Fibroblast of lung (primary cell): Measurements from ENCODE around the gene NFATC3. TPM values are rescaled to one million over a fixed set of nuclear protein-coding genes. Genes with fewer than 3 reads are reported as not detected.

Source experiments
- DNase-seq, 2 donors: peaks; one replicate each; pipeline versions ENCODE4 v3.0.0 to v3.0.0-alpha.2; 2010; ENCODE audit warnings: low read depth in 2 of 2
- H2AFZ ChIP-seq: 2 replicates; pipeline ENCODE4 v1.5.1; 2012; ENCODE audit warnings: low read length, control low read depth, inconsistent platforms
- H3K27ac ChIP-seq: 2 replicates; pipeline ENCODE4 v1.5.1; 2011; ENCODE audit warnings: low read length, control low read depth; ENCODE audit not compliant: insufficient read depth
- H3K27me3 ChIP-seq: 2 replicates; pipeline ENCODE4 v1.5.1; 2011; ENCODE audit warnings: mild to moderate bottlenecking, low read length; ENCODE audit not compliant: control insufficient read depth, insufficient read depth
- H3K36me3 ChIP-seq: 2 replicates; pipeline ENCODE4 v1.5.1; 2011; ENCODE audit warnings: low read length; ENCODE audit not compliant: control insufficient read depth, insufficient read depth
- H3K4me1 ChIP-seq: 2 replicates; pipeline ENCODE4 v1.5.1; 2011; ENCODE audit warnings: low read length; ENCODE audit not compliant: control insufficient read depth, insufficient read depth; ENCODE audit errors: extremely low read depth
- H3K4me2 ChIP-seq: 2 replicates; pipeline ENCODE4 v1.5.1; 2011; ENCODE audit warnings: low read length, control low read depth; ENCODE audit not compliant: insufficient read depth; ENCODE audit errors: extremely low read depth
- H3K4me3 ChIP-seq, 4 experiments: fragments of 200-600 bp in 1 of 4; sonication (generic) in 1 of 4; replicated peaks in 1 of 4; 2 replicates each; pipeline ENCODE4 v1.5.1; 2011 to 2016; ENCODE audit warnings: low read length in 4 of 4, low read depth in 3 of 4, mild to moderate bottlenecking in 3 of 4, control low read depth in 2 of 4, inconsistent platforms in 1 of 4, mixed read lengths in 1 of 4; ENCODE audit not compliant: insufficient read depth in 1 of 4; ENCODE audit errors: control extremely low read depth in 1 of 4
- H3K79me2 ChIP-seq: 2 replicates; pipeline ENCODE4 v1.5.1; 2012; ENCODE audit warnings: mild to moderate bottlenecking, low read length, inconsistent platforms; ENCODE audit not compliant: control insufficient read depth, insufficient read depth
- H3K9ac ChIP-seq: 2 replicates; pipeline ENCODE4 v1.5.1; 2011; ENCODE audit warnings: mild to moderate bottlenecking, low read length, control low read depth; ENCODE audit not compliant: insufficient read depth
- H3K9me3 ChIP-seq: 2 replicates; pipeline ENCODE4 v1.5.1; 2012; ENCODE audit warnings: low read depth, low read length; ENCODE audit not compliant: control insufficient read depth, insufficient read depth
- H4K20me1 ChIP-seq: 2 replicates; pipeline ENCODE4 v1.5.1; 2011; ENCODE audit warnings: low read length; ENCODE audit not compliant: control insufficient read depth, insufficient read depth; ENCODE audit errors: extremely low read depth
- EZH2 ChIP-seq: IDR thresholded peaks from 2 replicates; pipeline ENCODE4 v1.5.1; 2012; ENCODE audit warnings: low read length, control low read depth, mild to moderate bottlenecking; ENCODE audit errors: missing control alignments
- polyA plus RNA-seq, 2 donors: library from polyadenylated mRNA; depleted of rRNA in 1 of 2; stranded (reverse) in 1 of 2; unstranded in 1 of 2; fragments of >200 nt; gene quantifications; 2 replicates each; pipeline ENCODE4 v1.2.1, GENCODE V29; 2011 to 2012; ENCODE audit warnings: missing spikeins in 1 of 2
- total RNA-seq: library from RNA; depleted of rRNA; stranded (reverse); fragments of >200 nt; gene quantifications from 2 replicates; pipeline ENCODE4 v1.2.1, GENCODE V29; 2014
- TF ChIP-seq, protein P1 (sequence below), 2 donors: IDR thresholded peaks in 1 of 2; conservative IDR thresholded peaks in 1 of 2; 1 replicate in 1 of 2; 2 replicates in 1 of 2; pipeline ENCODE4 v1.5.1; 2011 to 2012; ENCODE audit warnings: low read length in 2 of 2, control low read depth in 1 of 2, inconsistent platforms in 1 of 2, low read depth in 1 of 2, mild to moderate bottlenecking in 1 of 2

The NFATC3 gene
- total and polyA plus RNA-seq, 2 donors (not counting 1 experiment from before 2014, with no cell fraction given): 9.6 to 10.6 TPM

DNA sequence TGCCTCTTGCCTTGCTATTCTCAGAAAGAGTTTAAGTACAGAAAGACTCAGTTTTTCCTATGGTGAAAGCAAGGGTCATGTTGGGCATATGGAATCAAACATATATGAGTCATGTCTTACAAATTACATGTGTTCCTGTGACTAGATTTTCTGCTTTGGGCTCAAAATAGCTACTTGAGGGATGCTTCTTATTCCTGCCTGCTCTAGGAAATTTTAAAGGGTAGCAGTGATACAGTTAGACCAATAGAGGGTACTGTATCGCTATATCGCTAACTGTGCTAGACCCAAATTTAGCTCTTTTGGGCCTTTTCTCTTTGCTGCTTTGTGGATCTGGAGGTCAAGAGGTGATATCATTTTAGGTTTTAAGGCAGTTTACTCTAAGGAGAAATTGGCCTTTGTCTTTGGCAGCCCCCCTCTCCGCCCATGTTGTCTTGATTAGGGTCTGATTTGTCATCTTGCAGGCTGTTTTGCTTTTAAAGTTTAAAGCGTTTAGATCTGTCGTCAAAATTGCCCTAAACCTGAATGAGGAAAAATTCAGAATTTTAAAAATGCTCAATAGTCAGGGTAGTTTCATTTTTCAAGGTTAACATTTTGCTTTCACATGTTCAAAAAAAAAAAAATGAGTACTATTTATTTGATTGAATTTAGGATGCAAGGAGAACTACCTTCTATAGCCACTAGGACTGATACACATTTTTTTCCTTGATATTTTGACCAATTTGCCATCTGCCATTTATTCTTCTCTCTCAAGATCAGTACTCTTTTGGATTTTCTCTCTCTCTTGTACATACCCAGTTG, 8.8 kb downstream of the NFATC3 start:
- Histone ChIP-seq H2AFZ (no peak overlapping the region), H4K20me1 (no peaks in the 10 kb centered on the region), H3K9me3 (no peaks in the 10 kb centered on the region), H3K4me2 (peak overlapping the region; percentile 66), H3K79me2 (peaks cover 63% of the 10 kb centered on the region), H3K4me1 (no peaks in the 10 kb centered on the region), H3K36me3 (no peaks in the 10 kb centered on the region), H3K9ac (no peak overlapping the region), H3K27ac (no peak overlapping the region), H3K4me3 (no peak overlapping the region), H3K27me3 (no peaks in the 10 kb centered on the region)
- TF ChIP-seq EZH2: no peak
- TF ChIP-seq, protein P1, sequence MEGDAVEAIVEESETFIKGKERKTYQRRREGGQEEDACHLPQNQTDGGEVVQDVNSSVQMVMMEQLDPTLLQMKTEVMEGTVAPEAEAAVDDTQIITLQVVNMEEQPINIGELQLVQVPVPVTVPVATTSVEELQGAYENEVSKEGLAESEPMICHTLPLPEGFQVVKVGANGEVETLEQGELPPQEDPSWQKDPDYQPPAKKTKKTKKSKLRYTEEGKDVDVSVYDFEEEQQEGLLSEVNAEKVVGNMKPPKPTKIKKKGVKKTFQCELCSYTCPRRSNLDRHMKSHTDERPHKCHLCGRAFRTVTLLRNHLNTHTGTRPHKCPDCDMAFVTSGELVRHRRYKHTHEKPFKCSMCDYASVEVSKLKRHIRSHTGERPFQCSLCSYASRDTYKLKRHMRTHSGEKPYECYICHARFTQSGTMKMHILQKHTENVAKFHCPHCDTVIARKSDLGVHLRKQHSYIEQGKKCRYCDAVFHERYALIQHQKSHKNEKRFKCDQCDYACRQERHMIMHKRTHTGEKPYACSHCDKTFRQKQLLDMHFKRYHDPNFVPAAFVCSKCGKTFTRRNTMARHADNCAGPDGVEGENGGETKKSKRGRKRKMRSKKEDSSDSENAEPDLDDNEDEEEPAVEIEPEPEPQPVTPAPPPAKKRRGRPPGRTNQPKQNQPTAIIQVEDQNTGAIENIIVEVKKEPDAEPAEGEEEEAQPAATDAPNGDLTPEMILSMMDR (conservative IDR thresholded peaks at IDR 0.05 in 1 of 2, IDR thresholded peaks at IDR 0.05 in 1 of 2; ENCODE audit: low read depth in 1 of 2, low read length in 2 of 2): peak; percentile 66 to 69
- peak; percentile 40 to 67 for DNase-seq

DNA sequence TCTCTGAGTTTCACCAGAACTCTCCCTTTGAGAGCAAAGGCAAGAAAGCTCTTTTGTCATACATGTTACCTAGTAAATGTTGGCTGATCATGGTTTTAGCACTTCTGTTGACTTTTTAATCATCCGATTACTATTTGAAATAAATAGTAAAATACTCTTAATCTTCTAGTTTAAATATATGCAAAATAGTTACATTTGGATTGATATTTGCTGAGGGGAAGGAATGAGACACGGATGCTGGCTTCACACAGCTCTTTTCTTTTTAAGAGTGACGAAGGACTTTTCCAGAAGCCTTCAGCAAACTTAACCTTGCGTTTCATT, 9.4 kb downstream of the NFATC3 start:
- Histone ChIP-seq H3K4me1 (no peaks in the 10 kb centered on the region), H3K4me3 (no peak overlapping the region), H3K36me3 (no peaks in the 10 kb centered on the region), H3K4me2 (no peak overlapping the region), H3K9ac (no peak overlapping the region), H3K9me3 (no peaks in the 10 kb centered on the region), H2AFZ (no peak overlapping the region), H3K27me3 (no peaks in the 10 kb centered on the region), H3K79me2 (peaks cover 57% of the 10 kb centered on the region), H4K20me1 (no peaks in the 10 kb centered on the region), H3K27ac (no peak overlapping the region)
- DNase-seq: no peak
- TF ChIP-seq EZH2: no peak
- TF ChIP-seq, protein P1 (conservative IDR thresholded peaks at IDR 0.05 in 1 of 2, IDR thresholded peaks at IDR 0.05 in 1 of 2; ENCODE audit: low read depth in 1 of 2, low read length in 2 of 2): peak in 1 of 2 donors; percentile 17

DNA sequence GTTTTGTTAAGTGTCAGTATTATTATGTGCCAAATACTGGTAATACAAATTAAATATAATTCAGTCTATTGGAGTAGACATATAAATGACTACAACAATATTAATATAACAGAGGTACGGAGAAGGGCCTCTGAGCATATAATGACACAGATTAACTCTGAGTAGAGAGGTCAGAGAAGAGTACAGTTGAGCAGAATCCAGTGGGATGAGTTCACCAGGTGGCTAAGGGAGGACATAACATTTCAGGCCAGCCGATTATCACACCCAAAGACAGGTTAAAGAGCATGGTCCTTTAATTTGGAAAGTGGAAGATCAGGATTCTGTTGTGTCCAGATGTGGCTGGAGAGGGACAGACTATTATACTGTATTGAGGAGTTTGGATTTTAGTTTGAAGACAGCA, 11.3 kb downstream of the NFATC3 start:
- no peaks in the 10 kb centered on the region for H4K20me1 ChIP-seq
- DNase-seq: no peak

More for the DNA sequence above, 11.3 kb downstream of the NFATC3 start:
- H3K79me2 ChIP-seq: peaks cover 49% of the 10 kb centered on the region
- no peaks in the 10 kb centered on the region for H3K9me3 ChIP-seq
- H3K36me3 ChIP-seq: no peaks in the 10 kb centered on the region
- no peak overlapping the region for H3K9ac ChIP-seq
- no peak overlapping the region for H2AFZ ChIP-seq
- no peak for TF ChIP-seq EZH2
- TF ChIP-seq, protein P1 (conservative IDR thresholded peaks at IDR 0.05 in 1 of 2, IDR thresholded peaks at IDR 0.05 in 1 of 2; ENCODE audit: low read depth in 1 of 2, low read length in 2 of 2): no peak
- H3K4me3 ChIP-seq: no peak overlapping the region
- no peak overlapping the region for H3K4me2 ChIP-seq
- H3K4me1 ChIP-seq: no peaks in the 10 kb centered on the region
- H3K27me3 ChIP-seq: no peaks in the 10 kb centered on the region
- H3K27ac ChIP-seq: no peak overlapping the region
